ENCODE measurements around the gene EYS. TPM values are rescaled to one million over a fixed set of nuclear protein-coding genes. Genes with fewer than 3 reads are reported as not detected.

EYS gene
- total RNA-seq, 1 donor from 2014 or later, result not detected

GRCh38 chr6:63724721-63725120 is 1982.3 kb downstream of the EYS start:
- H3K4me3 ChIP-seq, result no peak overlapping the region
- H3K9me3 ChIP-seq, result no peaks in the 10 kb centered on the region
- ATAC-seq, result no peak
- intact Hi-C loops (cut with DNase I), result no loop called here
- no peaks in the 10 kb centered on the region for H3K27me3 ChIP-seq (ENCODE audit: low read depth)
- H3K36me3 ChIP-seq, result no peaks in the 10 kb centered on the region
- no peak for DNase-seq
- H3K27ac ChIP-seq, result no peak overlapping the region
- no peaks in the 10 kb centered on the region for H3K4me1 ChIP-seq
- no peak for TF ChIP-seq CTCF (IDR thresholded peaks at IDR 0.05)

- Histone ChIP-seq H3K27ac (no peak overlapping the region), H3K9me3 (no peaks in the 10 kb centered on the region), H3K4me1 (no peaks in the 10 kb centered on the region), H3K36me3 (peaks cover 3% of the 10 kb centered on the region), H3K4me3 (no peak overlapping the region), H3K27me3 (ENCODE audit: low read depth) (no peaks in the 10 kb centered on the region)
- ATAC-seq, result no peak
- intact Hi-C loops (cut with DNase I), result no loop called here
- no peak for TF ChIP-seq CTCF (IDR thresholded peaks at IDR 0.05)
- DNase-seq, result no peak
Observed at GRCh38 chr6:63721181-63721580, 1985.8 kb downstream of the EYS start.

- no peak overlapping the region for H3K4me3 ChIP-seq
- TF ChIP-seq CTCF (IDR thresholded peaks at IDR 0.05), result no peak
- intact Hi-C loops (cut with DNase I), result no loop called here
- H3K9me3 ChIP-seq, result no peaks in the 10 kb centered on the region
- peaks cover 32% of the 10 kb centered on the region for H3K36me3 ChIP-seq
- no peak overlapping the region for H3K27ac ChIP-seq
- no peaks in the 10 kb centered on the region for H3K27me3 ChIP-seq (ENCODE audit: low read depth)
- no peak for DNase-seq
- H3K4me1 ChIP-seq, result no peaks in the 10 kb centered on the region
- no peak for ATAC-seq
Observed at GRCh38 chr6:63716169-63716568, 1990.9 kb downstream of the EYS start.

- ATAC-seq, result no peak
- TF ChIP-seq CTCF (IDR thresholded peaks at IDR 0.05), result no peak
- peaks cover 53% of the 10 kb centered on the region for H3K36me3 ChIP-seq
Observed at GRCh38 chr6:63714091-63714490, 1992.9 kb downstream of the EYS start.

GRCh38 chr6:63713332-63713731 is 1993.7 kb downstream of the EYS start:
- H3K36me3 ChIP-seq, result peaks cover 60% of the 10 kb centered on the region
- intact Hi-C loops (cut with DNase I), result no loop called here
- no peak overlapping the region for H3K27ac ChIP-seq
- no peaks in the 10 kb centered on the region for H3K27me3 ChIP-seq (ENCODE audit: low read depth)
- TF ChIP-seq CTCF (IDR thresholded peaks at IDR 0.05), result no peak
- H3K9me3 ChIP-seq, result no peaks in the 10 kb centered on the region
- ATAC-seq (no peak), DNase-seq (no peak)
- no peaks in the 10 kb centered on the region for H3K4me1 ChIP-seq
- H3K4me3 ChIP-seq, result no peak overlapping the region

More at GRCh38 chr6:63714091-63714490, 1992.9 kb downstream of the EYS start:
- Histone ChIP-seq H3K4me1 (no peaks in the 10 kb centered on the region), H3K27ac (no peak overlapping the region), H3K9me3 (no peaks in the 10 kb centered on the region), H3K27me3 (ENCODE audit: low read depth) (no peaks in the 10 kb centered on the region), H3K4me3 (no peak overlapping the region)
- DNase-seq, result no peak
- intact Hi-C loops (cut with DNase I), result no loop called here

GRCh38 chr6:63709148-63709547 is 1997.9 kb downstream of the EYS start:
- Histone ChIP-seq H3K4me1 (no peaks in the 10 kb centered on the region), H3K4me3 (no peak overlapping the region), H3K9me3 (no peaks in the 10 kb centered on the region), H3K27ac (no peak overlapping the region), H3K27me3 (ENCODE audit: low read depth) (no peaks in the 10 kb centered on the region), H3K36me3 (peaks cover 88% of the 10 kb centered on the region)
- no peak for TF ChIP-seq CTCF (IDR thresholded peaks at IDR 0.05)
- ATAC-seq (no peak), DNase-seq (no peak)
- intact Hi-C loops (cut with DNase I), result no loop called here
